Lower lobe of right lung (tissue), 2 donors: ENCODE results near the gene GNB3. TPM values are rescaled to one million over a fixed set of nuclear protein-coding genes. Genes with fewer than 3 reads are reported as not detected.

Experiments
- ATAC-seq, 2 donors: fragments of 200-7000 bp; cut with Tn5 transposase; one replicate each; pipeline ENCODE4 v1.9.1; 2020 to 2022; ENCODE audit warnings: mild to moderate bottlenecking in 2 of 2, moderate library complexity in 2 of 2
- DNase-seq: peaks from one replicate; pipeline ENCODE4 v3.0.0-alpha.2; 2020
- H3K27ac ChIP-seq: fragments of 200-600 bp; one replicate; pipeline ENCODE4 v1.8.0; 2022
- H3K27me3 ChIP-seq: fragments of 200-600 bp; one replicate; pipeline ENCODE4 v1.8.0; 2022; ENCODE audit warnings: low read depth
- H3K36me3 ChIP-seq: fragments of 200-600 bp; one replicate; pipeline ENCODE4 v1.8.0; 2022; ENCODE audit warnings: mild to moderate bottlenecking
- H3K4me1 ChIP-seq: fragments of 200-600 bp; one replicate; pipeline ENCODE4 v1.8.0; 2022
- H3K4me3 ChIP-seq: fragments of 200-600 bp; one replicate; pipeline ENCODE4 v1.8.0; 2022; ENCODE audit warnings: mild to moderate bottlenecking
- H3K9me3 ChIP-seq: fragments of 200-600 bp; one replicate; pipeline ENCODE4 v1.8.0; 2022
- intact Hi-C: fragments of 100-400 bp; cut with DNase I; formaldehyde crosslinking; loops from one replicate; pipeline ENCODE4 v1.11.0; 2022
- total RNA-seq: library from RNA; stranded (reverse); fragmentation: NEBNext Ultra II Directional; extraction: Animal tissue kit (Norgen Biotek cat#: 25700); gene quantifications from one replicate; pipeline ENCODE4 v1.2.1, GENCODE V29; 2021
- TF ChIP-seq, protein P1 (sequence below): fragments of 200-600 bp; IDR thresholded peaks from one replicate; pipeline ENCODE4 v1.8.0; 2022; ENCODE audit warnings: antibody characterized with exemption, mild to moderate bottlenecking
- donor health status: DM: no; HTN: yes; CAD: no; lungs with severe emphysema.

Gene GNB3
- total RNA-seq, 1 donor from 2014 or later, result 1.0 TPM

DNA sequence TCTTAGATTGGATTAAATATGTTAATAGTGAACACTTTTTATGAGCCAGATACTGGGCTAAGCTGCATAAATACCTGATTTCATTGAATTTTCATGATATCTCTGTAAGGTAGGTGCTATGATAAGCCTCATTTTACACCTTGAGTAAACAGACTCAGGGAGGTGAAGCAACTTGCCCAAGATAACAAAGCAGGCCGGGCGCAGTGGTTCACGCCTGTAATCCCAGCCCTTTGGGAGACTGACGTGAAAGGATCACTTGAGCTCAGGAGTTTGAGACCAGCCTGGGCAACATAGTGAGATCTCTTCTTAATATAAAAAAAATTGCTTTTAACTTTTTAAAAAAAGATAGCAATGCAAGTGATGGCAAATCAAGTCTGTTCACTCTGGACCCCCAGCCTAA, 1.4 kb downstream of the GNB3 start:
- no peak for ATAC-seq

DNA sequence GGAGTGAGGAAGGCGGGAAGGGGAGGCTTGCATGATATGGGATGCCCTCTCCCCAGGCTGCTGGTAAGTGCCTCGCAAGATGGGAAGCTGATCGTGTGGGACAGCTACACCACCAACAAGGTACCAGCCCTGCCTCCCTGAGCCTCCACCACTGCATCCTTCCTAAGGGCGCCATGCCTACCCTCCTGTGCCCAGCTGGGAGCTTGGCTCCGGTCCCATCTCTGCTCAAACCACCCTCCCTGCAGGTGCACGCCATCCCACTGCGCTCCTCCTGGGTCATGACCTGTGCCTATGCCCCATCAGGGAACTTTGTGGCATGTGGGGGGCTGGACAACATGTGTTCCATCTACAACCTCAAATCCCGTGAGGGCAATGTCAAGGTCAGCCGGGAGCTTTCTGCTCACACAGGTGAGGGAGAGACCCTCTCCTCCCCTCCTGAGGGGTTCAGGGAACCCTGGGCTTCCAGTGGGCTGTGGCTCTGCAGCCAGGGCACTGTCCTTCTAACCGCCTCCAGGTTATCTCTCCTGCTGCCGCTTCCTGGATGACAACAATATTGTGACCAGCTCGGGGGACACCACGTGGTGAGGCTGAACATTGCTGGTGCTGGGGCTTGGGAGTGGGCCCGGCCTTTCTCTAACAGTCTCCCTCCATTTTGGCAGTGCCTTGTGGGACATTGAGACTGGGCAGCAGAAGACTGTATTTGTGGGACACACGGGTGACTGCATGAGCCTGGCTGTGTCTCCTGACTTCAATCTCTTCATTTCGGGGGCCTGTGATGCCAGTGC, 2.6 kb downstream of the GNB3 start:
- ATAC-seq (no peak), DNase-seq (no peak)
- no peaks in the 10 kb centered on the region for H3K4me1 ChIP-seq
- no peaks in the 10 kb centered on the region for H3K27me3 ChIP-seq
- no peaks in the 10 kb centered on the region for H3K9me3 ChIP-seq
- intact Hi-C loops, result no loop called here
- no peak overlapping the region for H3K4me3 ChIP-seq
- no peak overlapping the region for H3K27ac ChIP-seq
- TF ChIP-seq, protein P1, sequence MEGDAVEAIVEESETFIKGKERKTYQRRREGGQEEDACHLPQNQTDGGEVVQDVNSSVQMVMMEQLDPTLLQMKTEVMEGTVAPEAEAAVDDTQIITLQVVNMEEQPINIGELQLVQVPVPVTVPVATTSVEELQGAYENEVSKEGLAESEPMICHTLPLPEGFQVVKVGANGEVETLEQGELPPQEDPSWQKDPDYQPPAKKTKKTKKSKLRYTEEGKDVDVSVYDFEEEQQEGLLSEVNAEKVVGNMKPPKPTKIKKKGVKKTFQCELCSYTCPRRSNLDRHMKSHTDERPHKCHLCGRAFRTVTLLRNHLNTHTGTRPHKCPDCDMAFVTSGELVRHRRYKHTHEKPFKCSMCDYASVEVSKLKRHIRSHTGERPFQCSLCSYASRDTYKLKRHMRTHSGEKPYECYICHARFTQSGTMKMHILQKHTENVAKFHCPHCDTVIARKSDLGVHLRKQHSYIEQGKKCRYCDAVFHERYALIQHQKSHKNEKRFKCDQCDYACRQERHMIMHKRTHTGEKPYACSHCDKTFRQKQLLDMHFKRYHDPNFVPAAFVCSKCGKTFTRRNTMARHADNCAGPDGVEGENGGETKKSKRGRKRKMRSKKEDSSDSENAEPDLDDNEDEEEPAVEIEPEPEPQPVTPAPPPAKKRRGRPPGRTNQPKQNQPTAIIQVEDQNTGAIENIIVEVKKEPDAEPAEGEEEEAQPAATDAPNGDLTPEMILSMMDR, result no peak
- peaks cover 9% of the 10 kb centered on the region for H3K36me3 ChIP-seq

More for the DNA sequence above, 1.4 kb downstream of the GNB3 start:
- Histone ChIP-seq H3K27ac (no peak overlapping the region), H3K4me3 (no peak overlapping the region), H3K4me1 (no peaks in the 10 kb centered on the region), H3K27me3 (no peaks in the 10 kb centered on the region), H3K36me3 (peaks cover 13% of the 10 kb centered on the region), H3K9me3 (no peaks in the 10 kb centered on the region)
- no peak for DNase-seq
- intact Hi-C loops, result no loop called here
- TF ChIP-seq, protein P1, result no peak

DNA sequence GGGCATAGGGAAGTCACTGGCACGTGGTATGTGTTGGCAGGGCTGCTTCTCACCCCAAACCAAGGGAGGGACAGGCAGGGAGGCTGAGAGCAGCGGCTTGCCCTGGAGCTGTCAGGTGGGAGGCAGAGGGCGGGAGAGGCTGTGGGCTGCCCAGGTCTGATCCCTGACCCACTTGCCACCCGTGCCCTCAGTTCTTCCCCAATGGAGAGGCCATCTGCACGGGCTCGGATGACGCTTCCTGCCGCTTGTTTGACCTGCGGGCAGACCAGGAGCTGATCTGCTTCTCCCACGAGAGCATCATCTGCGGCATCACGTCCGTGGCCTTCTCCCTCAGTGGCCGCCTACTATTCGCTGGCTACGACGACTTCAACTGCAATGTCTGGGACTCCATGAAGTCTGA, 4.7 kb downstream of the GNB3 start:
- DNase-seq (no peak), ATAC-seq (no peak)
- Histone ChIP-seq H3K9me3 (no peaks in the 10 kb centered on the region), H3K4me1 (no peaks in the 10 kb centered on the region), H3K27me3 (no peaks in the 10 kb centered on the region), H3K36me3 (peaks cover 9% of the 10 kb centered on the region), H3K27ac (no peak overlapping the region), H3K4me3 (no peak overlapping the region)
- TF ChIP-seq, protein P1, result no peak
- intact Hi-C loops, result no loop called here

GRCh38 chr12:6846316-6846869, 5.7 kb downstream of the GNB3 start:
- Histone ChIP-seq H3K4me1 (peaks cover 5% of the 10 kb centered on the region), H3K27ac (no peak overlapping the region), H3K36me3 (peaks cover 9% of the 10 kb centered on the region), H3K9me3 (no peaks in the 10 kb centered on the region), H3K4me3 (no peak overlapping the region), H3K27me3 (no peaks in the 10 kb centered on the region)
- intact Hi-C loops, result no loop called here
- ATAC-seq, result no peak
- TF ChIP-seq, protein P1, result no peak
- no peak for DNase-seq

DNA sequence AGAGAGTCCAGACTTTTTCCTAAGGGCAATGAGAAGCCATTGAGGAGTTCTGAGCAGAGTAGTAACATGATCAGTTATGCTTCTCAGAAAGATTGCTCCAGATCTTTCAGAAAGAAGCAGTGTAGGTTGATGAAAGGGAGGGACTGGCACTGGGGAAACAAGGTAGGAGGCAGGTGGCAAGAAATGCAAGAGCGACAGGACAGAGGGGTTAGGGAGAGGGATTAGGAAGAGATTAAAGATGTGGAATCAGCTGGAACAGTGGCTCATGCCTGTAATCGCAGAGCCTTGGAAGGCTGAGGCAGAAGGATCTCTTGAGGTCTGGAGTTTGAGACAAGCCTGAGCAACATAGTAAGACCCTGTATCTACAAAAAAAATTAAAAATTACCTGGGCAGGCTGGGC, 7.0 kb downstream of the GNB3 start:
- no peaks in the 10 kb centered on the region for H3K27me3 ChIP-seq
- TF ChIP-seq, protein P1, result no peak
- peaks cover 9% of the 10 kb centered on the region for H3K36me3 ChIP-seq
- H3K4me1 ChIP-seq, result peaks cover 5% of the 10 kb centered on the region
- no peak for ATAC-seq
- no peak for DNase-seq
- intact Hi-C loops, result no loop called here
- no peaks in the 10 kb centered on the region for H3K9me3 ChIP-seq
- no peak overlapping the region for H3K4me3 ChIP-seq
- H3K27ac ChIP-seq, result no peak overlapping the region
